ENCODE data around the gene TAP1.
"Not testable (repeated sequence)": the region's sequence is repeated elsewhere in the genome, so short reads cannot be mapped to it uniquely, and the experiment has no call there.

TAP1 gene

GRCh38 chr6:32838114-32838958 lies 15.2 kb downstream of the TAP1 start, which contains the start of gene TAP2:
TAP2 (minus strand) TSS chr6:32838739; CDS start chr6:32838233, 506 bp downstream.
- peak; percentile 95 for DNase-seq

DNA sequence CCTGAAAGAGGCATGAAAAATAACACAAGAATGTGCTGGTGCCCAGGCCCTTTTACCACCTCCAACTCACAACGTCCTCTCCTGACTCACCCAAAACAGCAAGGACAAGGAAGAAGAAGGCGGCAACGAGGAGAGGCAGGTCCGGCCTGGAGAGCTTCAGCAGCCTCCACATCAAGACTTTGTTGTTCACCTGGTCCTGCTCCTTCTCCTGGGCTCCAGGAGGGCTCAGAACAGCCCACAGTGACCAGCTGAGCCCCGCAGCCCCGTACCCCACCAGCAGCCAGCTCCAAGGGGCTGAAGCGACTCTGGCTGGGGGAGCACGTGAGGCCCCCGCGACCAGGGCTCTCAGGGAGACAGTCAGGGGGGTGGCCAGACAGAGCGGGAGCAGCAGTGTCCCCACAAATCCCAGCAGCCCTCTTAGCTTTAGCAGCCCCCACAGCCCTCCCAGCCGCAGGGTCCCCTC lies 15.8 kb downstream of the TAP1 start:
- DNase-seq: no peak

GRCh38 chr6:32836873-32837272 lies 16.6 kb downstream of the TAP1 start:
- no peak for DNase-seq

DNA sequence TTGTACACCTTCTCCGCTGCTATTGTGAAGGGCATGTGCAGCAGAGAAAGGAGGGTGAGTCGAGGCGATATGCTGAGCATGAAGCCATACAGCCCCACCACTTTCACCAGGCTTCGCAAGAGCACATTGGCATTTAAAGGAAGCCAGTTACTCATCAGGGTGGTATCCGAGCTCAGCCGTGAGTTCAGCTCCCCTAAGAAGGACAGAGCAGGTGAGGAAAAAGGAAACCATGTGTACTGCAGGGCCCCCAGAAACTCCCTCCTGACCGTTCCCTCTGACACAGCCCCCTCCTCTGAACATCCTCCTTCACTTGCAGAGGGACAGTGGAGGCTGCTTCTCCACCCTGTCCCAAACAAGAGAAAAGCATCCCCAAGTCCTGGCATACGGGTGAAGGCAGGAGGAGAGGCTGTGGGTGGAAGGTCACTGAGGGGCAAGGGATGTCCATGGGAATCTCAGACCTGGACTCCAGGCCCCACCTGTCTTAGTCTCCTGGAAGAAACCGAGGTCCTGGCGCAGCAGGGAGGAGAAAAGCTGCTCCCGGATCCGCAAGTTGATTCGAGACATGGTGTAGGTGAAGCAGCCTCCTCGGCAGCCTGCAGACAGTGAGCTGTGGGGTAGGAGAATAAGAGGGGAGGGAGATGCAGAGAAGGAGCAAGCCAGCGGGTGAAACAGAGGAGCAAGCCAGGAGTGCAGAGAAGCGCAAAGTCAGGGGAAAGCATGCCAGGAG lies 18.2 kb downstream of the TAP1 start:
- no peak for DNase-seq

GRCh38 chr6:32833664-32834063 lies 19.8 kb downstream of the TAP1 start:
- no peak for DNase-seq

DNA sequence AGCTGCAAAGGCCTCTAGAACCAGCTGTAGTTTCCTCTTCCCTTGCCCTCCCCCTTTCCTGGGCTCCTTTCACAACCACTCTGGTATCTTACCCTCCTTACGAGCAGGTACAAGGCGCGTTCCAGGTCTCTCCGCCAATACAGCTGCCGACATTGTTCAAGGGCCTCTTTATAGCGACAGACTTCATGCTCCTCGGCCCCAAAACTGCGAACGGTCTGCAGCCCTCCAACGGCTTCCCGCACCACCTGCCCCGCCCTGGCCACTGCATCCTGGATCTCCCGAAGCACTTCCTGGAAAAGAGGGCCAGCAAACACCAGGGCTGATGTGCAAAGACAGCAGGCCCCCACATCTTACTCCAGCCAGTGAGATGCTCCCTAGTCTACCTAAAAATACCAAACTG lies 21.0 kb downstream of the TAP1 start:
- DNase-seq: no peak

- no peak for DNase-seq
Measured at GRCh38 chr6:32830936-32831335, 22.6 kb downstream of the TAP1 start.

GRCh38 chr6:32830017-32830416 lies 23.5 kb downstream of the TAP1 start:
- no peak for DNase-seq

DNA sequence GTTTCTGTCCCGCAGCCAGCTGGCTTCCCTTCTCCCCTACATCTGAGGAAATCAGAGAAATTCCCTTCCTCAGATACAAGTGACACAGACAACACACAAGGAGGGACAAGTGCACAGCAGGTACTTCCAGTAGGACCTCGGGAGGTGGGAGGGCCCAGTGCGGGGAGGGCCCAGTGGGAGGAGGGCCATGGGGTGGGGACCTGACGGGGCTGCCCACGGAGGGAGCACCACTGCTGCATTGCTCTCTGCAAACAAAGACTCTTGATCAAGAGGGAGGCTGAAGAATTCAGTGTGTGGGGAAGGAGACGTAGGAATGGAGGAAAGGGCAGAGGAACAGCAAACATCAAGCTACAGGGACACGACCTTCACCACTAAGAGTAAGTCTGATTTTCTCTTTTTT lies 24.0 kb downstream of the TAP1 start:
- DNase-seq: no peak

GRCh38 chr6:32827025-32827424 lies 26.5 kb downstream of the TAP1 start:
- DNase-seq: no peak

DNA sequence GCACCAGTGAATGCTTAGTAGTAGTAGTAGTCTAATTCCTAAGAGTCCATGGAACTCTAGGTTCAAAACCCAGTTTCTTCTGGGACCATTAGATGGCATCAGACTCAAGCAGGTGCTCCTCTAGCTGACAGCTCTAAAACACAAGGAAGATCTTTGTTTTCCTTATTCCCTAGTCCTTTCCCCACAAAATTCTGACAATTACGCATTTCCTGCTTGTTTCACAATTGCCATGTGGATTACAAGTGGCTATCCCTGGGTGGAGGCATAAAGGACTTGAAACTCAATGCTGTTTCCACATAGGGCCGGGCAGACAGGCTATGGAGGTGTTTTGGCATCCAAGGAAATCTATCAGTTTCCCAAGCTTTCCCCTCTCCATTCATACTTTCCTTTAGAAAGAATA lies 27.5 kb downstream of the TAP1 start:
- peak; percentile 13 for DNase-seq

DNA sequence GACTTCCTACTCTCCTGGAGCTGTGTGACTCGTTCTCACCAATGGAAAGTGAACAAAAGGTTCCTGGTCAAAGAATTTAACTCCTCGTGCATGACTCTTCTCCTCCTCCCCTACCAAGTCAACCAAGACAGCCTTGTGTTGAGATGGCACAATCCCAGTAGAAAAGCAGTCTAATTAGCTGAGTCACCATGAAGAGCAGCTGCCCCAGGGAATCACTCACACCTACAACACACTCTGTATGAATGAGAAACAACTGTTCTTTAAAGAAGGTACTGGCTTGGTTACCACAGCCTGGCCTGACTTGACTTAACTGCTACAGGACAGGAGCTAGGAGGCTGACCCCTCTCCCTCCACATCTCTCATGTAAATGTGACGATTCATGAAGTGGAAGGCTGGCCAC lies 33.8 kb downstream of the TAP1 start:
- no peak for DNase-seq

GRCh38 chr6:32818867-32819266 lies 34.6 kb downstream of the TAP1 start:
- no peak for DNase-seq

GRCh38 chr6:32816746-32817204 lies 36.7 kb downstream of the TAP1 start, which contains the start of gene HLA-DOB:
HLA-DOB (minus strand) TSS chr6:32817002; CDS start chr6:32816951, 51 bp downstream.
- peak; percentile 5 for DNase-seq

- DNase-seq: no peak
Measured at GRCh38 chr6:32815996-32816395, 37.5 kb downstream of the TAP1 start.

GRCh38 chr6:32815115-32815514 lies 38.4 kb downstream of the TAP1 start:
- no peak for DNase-seq

DNA sequence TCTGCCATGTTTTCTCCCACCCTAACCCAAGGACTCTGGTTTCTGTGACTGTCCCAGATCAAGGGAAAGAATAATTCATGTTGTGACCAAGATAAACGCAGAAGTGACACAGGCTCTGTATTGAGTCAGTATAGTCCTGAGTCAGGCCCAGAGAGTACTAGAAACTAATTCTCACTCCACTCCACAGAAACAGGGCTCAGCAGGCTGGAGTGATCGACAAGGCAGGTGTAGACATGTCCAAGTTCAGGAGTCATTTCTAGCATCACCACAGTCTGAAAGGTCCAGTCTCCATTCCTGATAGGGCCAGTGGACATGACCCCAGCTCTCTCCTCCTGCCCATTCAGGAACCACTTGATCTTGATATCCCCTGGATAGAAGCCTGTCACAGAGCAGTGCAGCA lies 39.4 kb downstream of the TAP1 start:
- DNase-seq: no peak

GRCh38 chr6:32809171-32809570 lies 44.3 kb downstream of the TAP1 start:
- DNase-seq: no peak

DNA sequence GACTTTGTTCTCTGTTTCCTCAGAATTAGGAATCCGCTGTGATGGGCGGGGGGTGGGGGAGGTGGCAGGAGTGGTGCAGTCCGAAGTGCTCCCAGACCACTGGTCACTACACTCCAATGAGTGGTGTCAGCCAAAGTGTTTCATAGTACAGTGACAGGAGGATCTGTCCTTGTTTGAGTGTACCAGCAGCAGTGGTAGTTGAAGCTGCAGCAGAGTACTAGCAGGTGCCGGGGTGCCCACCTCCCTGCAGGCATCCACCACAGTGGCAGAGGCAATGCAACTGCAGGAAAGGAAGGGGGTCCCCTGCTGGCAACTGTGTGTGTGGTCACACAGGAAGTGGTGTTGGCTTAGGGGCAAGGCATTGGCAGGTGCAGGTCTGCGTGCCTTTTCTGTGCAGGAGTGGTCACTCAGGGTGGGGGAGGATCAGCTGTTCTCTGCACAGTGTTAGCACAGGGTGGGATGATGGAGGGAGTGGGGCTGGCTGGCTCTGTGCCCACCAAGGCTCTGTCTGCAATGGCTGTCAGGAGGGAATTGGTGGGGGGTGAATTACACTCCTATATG lies 46.4 kb downstream of the TAP1 start:
- no peak for DNase-seq

DNA sequence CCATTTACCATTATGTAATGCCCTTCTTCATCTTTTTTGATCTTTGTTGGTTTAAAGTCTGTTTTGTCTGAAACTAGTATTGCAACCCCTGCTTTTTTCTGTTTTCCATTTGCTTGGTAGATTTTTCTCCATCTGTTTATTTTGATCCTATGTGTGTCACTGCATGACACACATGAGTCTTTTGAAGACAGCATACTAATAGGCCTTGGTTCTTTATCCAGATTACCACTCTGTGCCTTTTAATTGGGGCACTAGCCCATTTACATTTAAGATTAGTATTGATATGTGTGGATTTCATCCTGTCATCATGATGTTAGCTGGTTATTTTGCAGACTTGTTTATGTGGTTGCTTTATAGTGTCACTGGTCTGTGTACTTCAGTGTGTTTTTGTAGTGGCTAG lies 48.1 kb downstream of the TAP1 start:
- DNase-seq: not testable (repeated sequence)

DNA sequence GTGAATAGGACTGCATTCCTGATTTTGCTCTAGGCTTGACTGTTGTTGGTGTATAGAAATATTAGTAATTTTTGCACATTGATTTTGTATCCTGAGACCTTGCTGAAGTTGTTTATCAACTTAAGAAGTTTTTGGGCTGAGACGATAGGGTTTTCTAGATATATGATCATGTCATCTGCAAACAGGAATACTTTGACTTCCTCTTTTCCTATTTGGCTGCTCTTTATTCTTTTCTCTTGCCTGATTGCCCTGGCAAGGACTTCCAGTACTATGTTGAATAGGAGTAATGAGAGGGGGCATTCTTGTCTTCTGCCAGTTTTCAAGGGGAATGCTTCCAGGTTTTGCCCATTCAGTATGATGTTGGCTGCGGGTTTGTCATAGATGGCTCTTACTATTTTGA lies 50.1 kb downstream of the TAP1 start:
- no peak for DNase-seq

GRCh38 chr6:32799740-32800139 lies 53.8 kb downstream of the TAP1 start:
- DNase-seq: no peak

GRCh38 chr6:32799168-32799567 lies 54.3 kb downstream of the TAP1 start:
- no peak for DNase-seq

Measured in midbrain (tissue), 1 donor.